ENCODE results near the gene SEPTIN10. TPM values are rescaled to one million over a fixed set of nuclear protein-coding genes. Genes with fewer than 3 reads are reported as not detected.

Gene SEPTIN10
- total RNA-seq, 1 donor from 2014 or later, result 33.8 TPM

DNA sequence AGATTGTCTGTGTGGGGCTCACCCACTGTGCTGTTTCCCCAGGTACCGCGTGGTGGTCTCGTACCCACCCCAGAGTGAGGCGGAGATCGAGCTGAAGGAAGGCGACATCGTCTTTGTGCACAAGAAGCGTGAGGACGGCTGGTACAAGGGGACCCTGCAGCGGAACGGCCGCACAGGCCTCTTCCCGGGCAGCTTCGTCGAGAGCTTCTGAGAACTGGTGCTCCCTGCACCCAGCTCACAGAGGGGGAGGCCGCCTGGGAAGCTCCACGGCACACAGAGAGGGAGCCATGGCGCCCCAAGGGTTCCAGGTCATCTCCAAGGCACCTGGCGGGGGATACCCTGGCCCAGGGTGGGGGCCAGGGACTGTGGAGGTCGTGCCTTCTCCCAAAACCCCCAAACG lies 112.3 kb downstream of the SEPTIN10 start:
- no peak for DNase-seq (ENCODE audit: low read depth)

DNA sequence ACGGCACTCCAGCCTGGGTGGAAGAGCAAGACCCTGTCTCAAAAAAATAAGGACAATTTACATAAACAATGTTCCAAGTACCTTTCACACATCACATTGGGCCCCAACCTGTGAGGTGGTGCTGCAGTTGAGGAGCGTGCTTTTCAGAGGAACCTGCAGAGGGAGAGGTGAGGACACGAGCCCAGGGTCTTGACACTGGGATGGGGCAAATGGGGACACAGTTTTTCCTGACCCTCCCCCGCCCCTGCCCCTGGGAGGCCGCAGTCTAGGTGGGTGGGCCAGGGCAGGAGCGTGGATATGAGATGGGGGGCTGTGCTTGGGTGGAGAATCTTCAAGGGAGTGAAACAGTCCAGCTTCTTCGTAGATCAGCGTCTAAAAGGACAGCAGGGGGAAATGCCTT lies 112.9 kb downstream of the SEPTIN10 start:
- DNase-seq (ENCODE audit: low read depth), result no peak

DNA sequence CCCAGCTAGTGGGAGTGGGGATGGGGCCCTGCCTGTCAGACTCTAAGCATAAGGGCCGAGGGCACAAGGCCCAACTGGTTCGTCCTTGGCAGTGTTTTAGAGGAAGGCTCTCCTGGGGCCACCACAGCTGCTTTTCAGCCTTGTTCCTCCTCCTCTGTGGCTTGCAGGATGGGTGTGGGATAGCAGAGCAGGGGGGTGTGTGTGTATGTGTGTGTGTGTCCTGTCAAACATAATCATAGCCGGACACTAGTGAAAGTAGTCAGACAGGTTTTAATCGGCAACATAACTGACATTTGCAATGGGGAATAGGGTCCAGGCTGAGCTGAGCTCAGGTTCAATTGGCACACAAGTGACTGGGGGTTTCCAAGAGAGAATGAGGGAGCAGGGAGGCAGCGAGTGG lies 114.2 kb downstream of the SEPTIN10 start:
- peak; percentile 50 for DNase-seq (ENCODE audit: low read depth)

DNA sequence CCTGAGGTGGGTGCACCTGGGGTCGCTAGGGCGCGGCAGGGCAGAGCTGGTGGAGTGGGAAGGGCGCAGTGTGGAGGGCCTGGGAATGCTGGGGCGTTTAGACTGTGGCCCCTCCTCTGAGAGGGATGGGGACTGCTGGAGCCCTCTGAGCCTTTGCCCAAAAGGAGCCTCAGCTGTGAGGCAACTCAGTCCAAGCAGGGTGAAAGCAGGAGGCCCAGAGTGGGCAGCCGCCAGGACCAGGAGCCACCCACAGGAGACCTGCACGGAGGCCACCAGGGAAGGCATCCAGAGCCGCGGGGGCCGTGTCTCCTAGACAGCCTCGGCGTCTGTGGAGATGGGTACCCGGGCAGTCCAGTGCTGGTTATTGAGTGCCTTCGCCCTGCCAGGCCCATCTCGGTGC lies 114.9 kb downstream of the SEPTIN10 start:
- no peak for DNase-seq (ENCODE audit: low read depth)

DNA sequence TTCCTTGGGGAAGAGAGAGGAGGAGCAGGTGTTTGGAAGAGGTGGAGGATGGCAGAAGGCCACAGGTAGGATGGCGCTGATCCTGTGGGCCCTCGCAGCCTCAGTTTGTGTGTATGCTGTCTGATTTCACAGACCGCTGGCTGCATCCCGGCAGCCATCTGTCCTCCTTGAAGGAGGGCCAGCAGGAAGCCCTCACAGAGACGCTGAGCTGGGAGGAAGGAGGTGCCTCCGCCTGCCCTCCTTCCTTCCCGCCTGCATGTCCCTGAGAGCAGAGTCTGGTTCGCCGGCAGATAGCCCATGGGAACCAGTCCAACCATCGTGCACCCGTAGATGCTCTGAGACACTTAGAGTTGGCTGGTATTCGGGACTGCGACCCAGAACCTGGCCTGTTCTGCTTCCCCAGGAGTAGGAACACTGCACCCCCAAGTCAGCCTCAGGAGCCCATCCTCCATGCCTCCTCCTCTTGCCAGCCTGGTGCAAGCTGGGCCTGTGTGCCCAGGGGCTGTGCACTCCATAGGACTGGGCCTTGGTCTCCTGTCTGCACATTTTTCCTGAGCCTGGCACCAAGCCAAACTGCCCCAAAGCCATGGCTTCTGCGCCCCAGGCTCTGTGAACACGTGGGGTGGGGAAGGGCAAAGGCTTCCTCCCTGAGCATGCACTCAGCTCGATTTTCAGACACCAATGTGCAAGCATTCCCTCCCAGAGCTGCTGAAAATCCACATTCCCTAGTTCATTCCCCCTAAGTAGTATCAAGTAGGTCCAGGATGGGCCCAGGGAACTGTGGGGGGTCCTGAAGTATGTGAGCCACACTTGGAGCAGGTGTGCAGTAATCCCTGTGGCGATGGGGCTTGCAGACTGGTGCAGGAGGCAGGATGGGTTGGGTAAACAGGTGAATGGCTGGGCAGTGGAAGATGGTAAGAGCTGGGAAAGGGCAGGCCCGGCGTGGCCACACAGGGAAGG lies 115.6 kb downstream of the SEPTIN10 start:
- DNase-seq (ENCODE audit: low read depth), result no peak

DNA sequence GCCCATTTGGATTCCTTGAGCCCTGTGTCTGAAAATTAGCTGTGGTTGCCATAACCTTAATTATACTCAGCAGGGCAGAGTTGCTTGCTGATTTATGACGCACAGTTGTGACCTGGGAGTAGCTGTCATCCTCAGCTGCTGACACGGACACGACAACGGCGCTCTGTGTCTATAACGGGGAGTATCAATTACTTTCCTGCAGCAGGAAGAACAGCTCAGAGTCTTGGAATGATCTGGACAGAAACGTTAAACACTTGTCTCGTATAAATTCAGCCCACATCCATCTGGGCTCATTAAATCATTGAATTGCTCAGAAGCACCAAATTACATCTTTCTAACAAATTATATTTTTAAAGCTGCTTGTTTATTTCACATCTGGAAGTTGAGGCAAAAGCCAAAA lies 116.3 kb downstream of the SEPTIN10 start:
- DNase-seq (ENCODE audit: low read depth), result peak; percentile 86

DNA sequence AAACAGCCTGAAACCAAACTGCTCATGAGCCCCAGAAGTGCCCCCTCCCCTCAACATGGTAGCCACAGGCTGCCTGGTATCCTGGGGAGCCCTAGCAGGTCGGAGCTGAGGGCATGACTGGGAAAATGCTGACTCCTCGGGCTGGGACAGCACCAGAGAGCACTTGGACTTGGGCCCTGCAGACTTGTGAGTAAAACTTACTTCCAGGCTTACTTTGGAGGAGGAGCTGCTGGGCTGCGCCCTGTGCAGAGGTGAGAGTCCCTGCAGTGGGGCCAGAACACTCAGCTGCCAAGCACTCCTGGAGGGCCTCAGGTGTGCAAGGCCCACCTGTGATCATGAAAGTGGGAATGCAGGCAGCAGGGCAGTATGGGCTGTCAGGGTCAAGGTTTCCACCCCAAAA lies 119.4 kb downstream of the SEPTIN10 start:
- DNase-seq (ENCODE audit: low read depth), result no peak

DNA sequence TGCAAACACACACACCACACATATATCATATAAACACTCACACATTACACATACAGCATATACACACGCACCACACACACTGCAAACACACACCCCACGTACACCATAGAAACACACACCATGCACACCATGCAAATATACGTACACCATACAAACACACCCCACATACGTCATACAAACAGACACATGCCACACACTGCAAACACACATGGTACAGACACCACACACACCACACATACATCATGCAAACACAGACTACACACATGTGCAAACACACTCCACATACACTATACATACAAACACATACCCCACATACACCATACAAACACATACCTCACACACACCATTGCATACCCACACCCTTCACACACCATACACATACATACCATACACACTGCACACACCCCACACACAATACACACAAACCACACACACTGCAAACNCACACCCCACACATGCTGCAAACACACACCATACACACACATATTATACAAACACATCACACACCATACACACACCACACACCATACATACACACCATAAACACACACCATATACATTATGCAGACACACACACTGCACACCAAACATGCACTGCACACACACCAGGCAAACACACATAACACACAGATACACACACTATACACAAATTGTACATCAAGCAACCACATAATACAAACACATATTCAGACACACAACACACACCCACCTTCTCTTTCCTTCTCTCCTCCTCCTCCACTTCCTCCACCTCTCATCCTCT lies 120.4 kb downstream of the SEPTIN10 start:
- DNase-seq (ENCODE audit: low read depth), result no peak

Other genes with a start within 250 kb of the SEPTIN10 start
- gene SOWAHC, start 398 bp upstream of the SEPTIN10 start, total RNA-seq, result 3.2 and 3.9 TPM in 2 replicates
- 7.9 and 21.0 TPM in 2 replicates for gene RGPD5, start 180.3 kb upstream of the SEPTIN10 start, total RNA-seq